ENCODE results near the gene KIF26A. TPM values are rescaled to one million over a fixed set of nuclear protein-coding genes. Genes with fewer than 3 reads are reported as not detected.
A peak's percentile ranks its signal among the peaks of the same experiment; 100 is the strongest.

Gene KIF26A
- total and polyA plus RNA-seq, 2 donors from 2014 or later, result 2.3 to 12.3 TPM

- no peaks in the 10 kb centered on the region for H3K4me1 ChIP-seq (ENCODE audit: control insufficient read depth in 2 of 3, insufficient read depth in 2 of 3, low read depth in 1 of 3, low read length in 3 of 3)
- no peaks in the 10 kb centered on the region for H3K27me3 ChIP-seq (ENCODE audit: control insufficient read depth, insufficient read depth, low read length)
- no peak overlapping the region for H3K27ac ChIP-seq (ENCODE audit: low read depth in 2 of 2, low read length in 2 of 2)
- H3K4me3 ChIP-seq (ENCODE audit: low read length in 3 of 3), result no peak overlapping the region
- no peaks in the 10 kb centered on the region for H3K9me3 ChIP-seq (ENCODE audit: control insufficient read depth in 2 of 3, insufficient read depth in 1 of 3, low read length in 3 of 3)
- TF ChIP-seq CTCF (IDR thresholded peaks at IDR 0.05; ENCODE audit: borderline replicate concordance, extremely low read depth, insufficient read depth), result no peak
- intact Hi-C loops (cut with DNase I), result no loop called here
- no peak for FAIRE-seq
- no peak overlapping the region for H3K9ac ChIP-seq (ENCODE audit: low read length in 3 of 3)
- DNase-seq, result peak in 3 of 5 donors; percentile 42 to 66 (median 45)
- H3K36me3 ChIP-seq (ENCODE audit: control insufficient read depth in 2 of 3, insufficient read depth in 3 of 3, low read length in 3 of 3), result no peaks in the 10 kb centered on the region
Measured at GRCh38 chr14:104220215-104221070, 82.1 kb downstream of the KIF26A start.

DNA sequence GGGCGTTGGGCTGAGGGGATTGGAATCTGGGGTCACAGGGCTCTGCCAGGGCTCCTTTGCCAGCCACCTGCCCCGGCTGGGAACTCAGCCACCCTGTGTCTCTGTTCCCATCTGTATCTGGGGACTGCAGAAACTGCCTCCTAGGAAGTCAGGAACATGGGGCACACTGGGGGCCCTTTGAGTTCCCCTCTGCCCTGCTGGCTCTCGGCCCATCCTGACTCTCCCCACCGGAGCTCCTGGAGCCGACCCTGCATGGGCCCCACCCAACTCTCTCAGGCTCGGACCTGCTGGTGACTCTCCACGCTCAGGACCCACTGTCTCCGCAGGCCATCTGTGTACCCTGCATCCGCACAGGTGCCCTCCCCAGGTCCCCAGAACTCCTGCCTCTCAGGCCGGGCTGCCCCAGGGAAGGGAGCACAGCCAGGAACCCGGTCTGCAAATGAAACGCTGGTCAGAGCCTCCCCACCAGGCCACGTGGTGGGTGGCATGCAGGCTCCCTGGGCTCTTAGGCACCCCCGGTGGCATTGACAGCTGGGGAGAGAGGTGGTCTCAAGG is 82.8 kb downstream of the KIF26A start:
- DNase-seq (peak in 2 of 5 donors; percentile 35 to 53), FAIRE-seq (no peak)
- no peaks in the 10 kb centered on the region for H3K9me3 ChIP-seq (ENCODE audit: control insufficient read depth in 2 of 3, insufficient read depth in 1 of 3, low read length in 3 of 3)
- H3K9ac ChIP-seq (ENCODE audit: low read length in 3 of 3), result no peak overlapping the region
- H3K36me3 ChIP-seq (ENCODE audit: control insufficient read depth in 2 of 3, insufficient read depth in 3 of 3, low read length in 3 of 3), result no peaks in the 10 kb centered on the region
- H3K4me1 ChIP-seq (ENCODE audit: control insufficient read depth in 2 of 3, insufficient read depth in 2 of 3, low read depth in 1 of 3, low read length in 3 of 3), result no peaks in the 10 kb centered on the region
- intact Hi-C loops (cut with DNase I), result no loop called here
- no peak overlapping the region for H3K27ac ChIP-seq (ENCODE audit: low read depth in 2 of 2, low read length in 2 of 2)
- no peak for TF ChIP-seq CTCF (IDR thresholded peaks at IDR 0.05; ENCODE audit: borderline replicate concordance, extremely low read depth, insufficient read depth)
- H3K4me3 ChIP-seq (ENCODE audit: low read length in 3 of 3), result no peak overlapping the region
- H3K27me3 ChIP-seq (ENCODE audit: control insufficient read depth, insufficient read depth, low read length), result no peaks in the 10 kb centered on the region

GRCh38 chr14:104221636-104222369 is 83.4 kb downstream of the KIF26A start:
- no peak for TF ChIP-seq CTCF (IDR thresholded peaks at IDR 0.05; ENCODE audit: borderline replicate concordance, extremely low read depth, insufficient read depth)
- H3K9ac ChIP-seq (ENCODE audit: low read length in 3 of 3), result no peak overlapping the region
- DNase-seq (peak in 3 of 5 donors; percentile 45 to 66 (median 54)), FAIRE-seq (no peak)
- H3K36me3 ChIP-seq (ENCODE audit: control insufficient read depth in 2 of 3, insufficient read depth in 3 of 3, low read length in 3 of 3), result no peaks in the 10 kb centered on the region
- no peaks in the 10 kb centered on the region for H3K27me3 ChIP-seq (ENCODE audit: control insufficient read depth, insufficient read depth, low read length)
- intact Hi-C loops (cut with DNase I), result no loop called here
- H3K4me3 ChIP-seq (ENCODE audit: low read length in 3 of 3), result no peak overlapping the region
- no peaks in the 10 kb centered on the region for H3K4me1 ChIP-seq (ENCODE audit: control insufficient read depth in 2 of 3, insufficient read depth in 2 of 3, low read depth in 1 of 3, low read length in 3 of 3)
- H3K9me3 ChIP-seq (ENCODE audit: control insufficient read depth in 2 of 3, insufficient read depth in 1 of 3, low read length in 3 of 3), result no peaks in the 10 kb centered on the region
- H3K27ac ChIP-seq (ENCODE audit: low read depth in 2 of 2, low read length in 2 of 2), result no peak overlapping the region
